NK-92 (cell line): ENCODE data around the gene RPS18.
A peak's percentile ranks its signal among the peaks of the same experiment; 100 is the strongest.
"Not testable (repeated sequence)": the region's sequence is repeated elsewhere in the genome, so short reads cannot be mapped to it uniquely, and the experiment has no call there.

Source experiments
- DNase-seq: peaks from one replicate; lab custom pipeline; 2025; ENCODE audit not compliant: unreplicated experiment; lab: John Stamatoyannopoulos, UW

The RPS18 gene

GRCh38 chr6:33271468-33272274 is at the start of gene RPS18, which contains the start of gene VPS52:
TSS of gene RPS18 (plus strand) at chr6:33272075. CDS start at chr6:33272120, 45 bp downstream.
TSS of gene VPS52 (minus strand) at chr6:33271876. CDS start at chr6:33271675, 201 bp downstream.
- peak; percentile 68 for DNase-seq

GRCh38 chr6:33226503-33227120 is 45.3 kb upstream of the RPS18 start:
- DNase-seq: not testable (repeated sequence)

- DNase-seq: no peak
Measured at GRCh38 chr6:33235221-33235634, 36.6 kb upstream of the RPS18 start.

GRCh38 chr6:33236328-33236727 is 35.5 kb upstream of the RPS18 start:
- DNase-seq: no peak

GRCh38 chr6:33236852-33237251 is 35.0 kb upstream of the RPS18 start:
- DNase-seq: no peak

- DNase-seq: no peak
Measured at GRCh38 chr6:33237741-33238140, 34.1 kb upstream of the RPS18 start.

- DNase-seq: no peak
Measured at GRCh38 chr6:33241968-33242367, 29.9 kb upstream of the RPS18 start.

- DNase-seq: no peak
Measured at GRCh38 chr6:33243476-33243875, 28.4 kb upstream of the RPS18 start.

GRCh38 chr6:33247977-33248642 is 23.8 kb upstream of the RPS18 start:
- DNase-seq: peak; percentile 43

- no peak for DNase-seq
Measured at GRCh38 chr6:33248643-33248931, 23.3 kb upstream of the RPS18 start.

- peak; percentile 99 for DNase-seq
Measured at GRCh38 chr6:33248932-33249731, 22.7 kb upstream of the RPS18 start.

- DNase-seq: no peak
Measured at GRCh38 chr6:33249732-33250630, 21.9 kb upstream of the RPS18 start.

- no peak for DNase-seq
Measured at GRCh38 chr6:33250731-33251130, 21.1 kb upstream of the RPS18 start.

GRCh38 chr6:33251395-33252012 is 20.4 kb upstream of the RPS18 start:
- no peak for DNase-seq

- DNase-seq: no peak
Measured at GRCh38 chr6:33252759-33253158, 19.1 kb upstream of the RPS18 start.

- DNase-seq: no peak
Measured at GRCh38 chr6:33254591-33254990, 17.3 kb upstream of the RPS18 start.

GRCh38 chr6:33259032-33259431 is 12.8 kb upstream of the RPS18 start:
- no peak for DNase-seq

GRCh38 chr6:33262490-33262889 is 9.4 kb upstream of the RPS18 start:
- not testable (repeated sequence) for DNase-seq

GRCh38 chr6:33264015-33264414 is 7.9 kb upstream of the RPS18 start:
- no peak for DNase-seq

GRCh38 chr6:33271117-33271467 is 783 bp upstream of the RPS18 start:
- no peak for DNase-seq
